ENCODE data around the gene GLI2. TPM values are rescaled to one million over a fixed set of nuclear protein-coding genes. Genes with fewer than 3 reads are reported as not detected.
A peak's percentile ranks its signal among the peaks of the same experiment; 100 is the strongest.

GLI2 gene
- total and polyA plus RNA-seq, 2 of the 4 experiments (the other 2 are of a cell fraction) = 3.8 to 26.0 TPM

DNA sequence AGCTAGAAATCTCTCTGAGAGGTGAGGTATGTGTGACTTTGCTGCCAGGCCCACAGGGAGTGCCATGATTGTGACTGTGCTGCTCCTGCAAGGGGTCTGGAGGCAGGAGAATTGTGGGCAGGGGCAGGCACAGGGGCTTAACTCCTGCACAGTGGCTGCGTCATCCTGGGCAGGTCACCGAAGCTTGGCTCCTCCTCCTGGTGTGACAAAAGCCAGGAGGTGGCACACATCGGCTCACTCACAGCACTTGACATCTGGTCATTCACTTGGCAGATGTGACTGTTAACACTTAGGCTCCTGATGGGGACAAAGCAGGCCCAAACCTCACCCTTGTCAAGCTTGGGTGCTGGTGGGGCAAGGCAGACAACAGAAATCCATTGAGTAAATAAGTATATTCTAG, 36.4 kb upstream of the GLI2 start:
- CTCF ChIA-PET = interaction anchor here (0.5 kb wide), 1 partner anchor 371 kb away, joined by 3 read pairs; no protein-coding TSS in a partner anchor

More for the DNA sequence above, 36.4 kb upstream of the GLI2 start:
- Histone ChIP-seq H3K4me3 (ENCODE audit: insufficient read depth, low read depth, low read length) (no peak overlapping the region), H3K4ac (ENCODE audit: low read depth, low read length) (no peak overlapping the region), H4K91ac (ENCODE audit: insufficient read depth, low read depth, low read length) (no peak overlapping the region), H2BK120ac (ENCODE audit: low read depth, low read length) (no peak overlapping the region), H3K23ac (ENCODE audit: low read depth, low read length) (no peak overlapping the region), H3K27me3 (ENCODE audit: control insufficient read depth, insufficient read depth, low read length) (no peaks in the 10 kb centered on the region), H3K9ac (ENCODE audit: low read depth, low read length) (no peak overlapping the region), H3K4me2 (ENCODE audit: low read depth, low read length) (no peak overlapping the region), H2AK9ac (replicated peaks; ENCODE audit: low read depth, low read length, poor library complexity) (no peak overlapping the region), H3K79me1 (ENCODE audit: low read depth in 1 of 2, low read length in 2 of 2) (no peaks in the 10 kb centered on the region; a peak in 1 of 4 replicates), H4K8ac (ENCODE audit: low read depth in 2 of 2, low read length in 2 of 2) (no peak overlapping the region), H3K27ac (ENCODE audit: insufficient read depth, low read length) (no peak overlapping the region), H3K4me1 (ENCODE audit: control insufficient read depth, insufficient read depth, low read length) (peaks cover 6% of the 10 kb centered on the region), H3K9me3 (ENCODE audit: control insufficient read depth, insufficient read depth, low read length) (no peaks in the 10 kb centered on the region), H2AFZ (replicated peaks; ENCODE audit: low read length, poor library complexity) (no peak overlapping the region), H3K56ac (ENCODE audit: extremely low read depth, insufficient read depth, low read length) (no peak overlapping the region), H3K9me1 (ENCODE audit: insufficient read depth, low read length) (no peaks in the 10 kb centered on the region), H4K5ac (ENCODE audit: low read depth, low read length) (no peak overlapping the region), H2AK5ac (ENCODE audit: low read depth, low read length) (0 out of 2 replicates have a peak overlapping the region, but pooled peaks have one; percentile 13), H2BK5ac (ENCODE audit: low read depth, low read length, poor library complexity, severe bottlenecking) (no peak overlapping the region), H4K20me1 (ENCODE audit: insufficient read depth, low read length) (no peaks in the 10 kb centered on the region), H2BK20ac (ENCODE audit: low read depth, low read length) (no peak overlapping the region), H3K36me3 (ENCODE audit: control insufficient read depth, insufficient read depth, low read length) (no peaks in the 10 kb centered on the region), H2BK15ac (ENCODE audit: low read depth, low read length) (no peak overlapping the region), H3K18ac (ENCODE audit: low read depth, low read length) (no peak overlapping the region), H3K14ac (replicated peaks; ENCODE audit: low read depth, low read length) (no peak overlapping the region)
- dilution Hi-C loops (cut with HindIII; ENCODE audit: low sequenced_read_pairs, unreplicated experiment) (no loop called here), in situ Hi-C loops (cut with MboI; ENCODE audit: low sequenced_read_pairs) (loop anchor here (5.0 to 25.0 kb wide), 3 partner anchors 373 to 962 kb away; no protein-coding TSS in a partner anchor), intact Hi-C loops (cut with micrococcal nuclease) (loop anchor here (5.0 to 10.0 kb wide), 4 partner anchors 76 to 258 kb away; no protein-coding TSS in a partner anchor)
- WGBS, 2 experiments (ENCODE audit: extremely low coverage in 2 of 2, insufficient read length in 1 of 2) = 100% methylated on average over 1 of the region's 3 CpGs; no CpG with 5 or more reads in 1 of the 2 experiments
- POLR2A ChIA-PET (ENCODE audit: unreplicated experiment) = no interaction called here
- BruUV-seq (replicated peaks) = no TSS peak
- DNase-seq (no peak), ATAC-seq (ENCODE audit: low read depth) (no peak)
- TF ChIP-seq MAFK (IDR thresholded peaks at IDR 0.05; ENCODE audit: low read depth, low read length) = no peak
- no peak for TF ChIP-seq MAZ (IDR thresholded peaks at IDR 0.05; ENCODE audit: borderline replicate concordance, low read depth, low read length)
- no peak for TF ChIP-seq RCOR1 (IDR thresholded peaks at IDR 0.05; ENCODE audit: insufficient replicate concordance, low read length)
- TF ChIP-seq, protein P1, sequence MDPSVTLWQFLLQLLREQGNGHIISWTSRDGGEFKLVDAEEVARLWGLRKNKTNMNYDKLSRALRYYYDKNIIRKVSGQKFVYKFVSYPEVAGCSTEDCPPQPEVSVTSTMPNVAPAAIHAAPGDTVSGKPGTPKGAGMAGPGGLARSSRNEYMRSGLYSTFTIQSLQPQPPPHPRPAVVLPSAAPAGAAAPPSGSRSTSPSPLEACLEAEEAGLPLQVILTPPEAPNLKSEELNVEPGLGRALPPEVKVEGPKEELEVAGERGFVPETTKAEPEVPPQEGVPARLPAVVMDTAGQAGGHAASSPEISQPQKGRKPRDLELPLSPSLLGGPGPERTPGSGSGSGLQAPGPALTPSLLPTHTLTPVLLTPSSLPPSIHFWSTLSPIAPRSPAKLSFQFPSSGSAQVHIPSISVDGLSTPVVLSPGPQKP (IDR thresholded peaks at IDR 0.05; ENCODE audit: borderline replicate concordance, low read depth, low read length) = no peak
- TF ChIP-seq, protein P2, sequence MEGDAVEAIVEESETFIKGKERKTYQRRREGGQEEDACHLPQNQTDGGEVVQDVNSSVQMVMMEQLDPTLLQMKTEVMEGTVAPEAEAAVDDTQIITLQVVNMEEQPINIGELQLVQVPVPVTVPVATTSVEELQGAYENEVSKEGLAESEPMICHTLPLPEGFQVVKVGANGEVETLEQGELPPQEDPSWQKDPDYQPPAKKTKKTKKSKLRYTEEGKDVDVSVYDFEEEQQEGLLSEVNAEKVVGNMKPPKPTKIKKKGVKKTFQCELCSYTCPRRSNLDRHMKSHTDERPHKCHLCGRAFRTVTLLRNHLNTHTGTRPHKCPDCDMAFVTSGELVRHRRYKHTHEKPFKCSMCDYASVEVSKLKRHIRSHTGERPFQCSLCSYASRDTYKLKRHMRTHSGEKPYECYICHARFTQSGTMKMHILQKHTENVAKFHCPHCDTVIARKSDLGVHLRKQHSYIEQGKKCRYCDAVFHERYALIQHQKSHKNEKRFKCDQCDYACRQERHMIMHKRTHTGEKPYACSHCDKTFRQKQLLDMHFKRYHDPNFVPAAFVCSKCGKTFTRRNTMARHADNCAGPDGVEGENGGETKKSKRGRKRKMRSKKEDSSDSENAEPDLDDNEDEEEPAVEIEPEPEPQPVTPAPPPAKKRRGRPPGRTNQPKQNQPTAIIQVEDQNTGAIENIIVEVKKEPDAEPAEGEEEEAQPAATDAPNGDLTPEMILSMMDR (conservative IDR thresholded peaks at IDR 0.05; ENCODE audit: low read depth, low read length) = no peak
- no peak for TF ChIP-seq SMC3 (IDR thresholded peaks at IDR 0.05; ENCODE audit: low read depth, low read length)
- no peak for TF ChIP-seq BHLHE40 (IDR thresholded peaks at IDR 0.05; ENCODE audit: low read depth, low read length)
- TF ChIP-seq NFE2L2 (IDR thresholded peaks at IDR 0.05; ENCODE audit: low read depth, low read length) = no peak
- TF ChIP-seq CHD1 (IDR thresholded peaks at IDR 0.05; ENCODE audit: low read depth, low read length) = no peak
- TF ChIP-seq POLR2A (IDR thresholded peaks at IDR 0.05; ENCODE audit: low read depth, low read length) = no peak
- no peak for TF ChIP-seq RAD21 (IDR thresholded peaks at IDR 0.05; ENCODE audit: low read length)
- no peak for TF ChIP-seq RFX5 (IDR thresholded peaks at IDR 0.05; ENCODE audit: low read depth, low read length)
- TF ChIP-seq, protein P3, sequence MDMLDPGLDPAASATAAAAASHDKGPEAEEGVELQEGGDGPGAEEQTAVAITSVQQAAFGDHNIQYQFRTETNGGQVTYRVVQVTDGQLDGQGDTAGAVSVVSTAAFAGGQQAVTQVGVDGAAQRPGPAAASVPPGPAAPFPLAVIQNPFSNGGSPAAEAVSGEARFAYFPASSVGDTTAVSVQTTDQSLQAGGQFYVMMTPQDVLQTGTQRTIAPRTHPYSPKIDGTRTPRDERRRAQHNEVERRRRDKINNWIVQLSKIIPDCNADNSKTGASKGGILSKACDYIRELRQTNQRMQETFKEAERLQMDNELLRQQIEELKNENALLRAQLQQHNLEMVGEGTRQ (IDR thresholded peaks at IDR 0.05; ENCODE audit: low read depth, low read length) = no peak
- TF ChIP-seq FOS (IDR thresholded peaks at IDR 0.05; ENCODE audit: low read depth, low read length) = no peak
- TF ChIP-seq CEBPB (IDR thresholded peaks at IDR 0.05; ENCODE audit: low read depth, low read length) = no peak
- TF ChIP-seq MXI1 (IDR thresholded peaks at IDR 0.05; ENCODE audit: borderline replicate concordance, low read depth, low read length) = no peak

Data from IMR-90 (cell line).